GM23338 (cell line): ENCODE results near the gene C10orf90. TPM values are rescaled to one million over a fixed set of nuclear protein-coding genes. Genes with fewer than 3 reads are reported as not detected.

Experiments used
- ATAC-seq: fragments of 200-7000 bp; cut with Tn5 transposase; 3 replicates; pipeline ENCODE4 v1.9.1; 2020
- DNase-seq: peaks from one replicate; pipeline ENCODE4 v3.0.0-alpha.2; 2015; ENCODE audit warnings: low spot score
- H2AFZ ChIP-seq: fragments of 200-600 bp; sonication (generic); 2 replicates; pipeline ENCODE4 v1.8.0; 2016; ENCODE audit warnings: antibody characterized with exemption, mild to moderate bottlenecking, moderate library complexity
- H3F3A ChIP-seq: fragments of 200-600 bp; sonication (generic); replicated peaks from 2 replicates; pipeline ENCODE4 v1.8.0; 2017; ENCODE audit warnings: antibody characterized with exemption, mixed run types, low read depth
- H3K27ac ChIP-seq: fragments of 200-600 bp; sonication (generic); 2 replicates; pipeline ENCODE4 v1.6.1; 2016; ENCODE audit warnings: low read depth
- H3K27me3 ChIP-seq: fragments of 200-600 bp; sonication (generic); 2 replicates; pipeline ENCODE4 v1.8.0; 2016; ENCODE audit warnings: mild to moderate bottlenecking, mixed run types, moderate library complexity; ENCODE audit not compliant: insufficient read depth
- H3K36me3 ChIP-seq: fragments of 200-600 bp; sonication (generic); 2 replicates; pipeline ENCODE4 v1.8.0; 2016; ENCODE audit warnings: mild to moderate bottlenecking; ENCODE audit not compliant: insufficient read depth
- H3K4me1 ChIP-seq: fragments of 200-600 bp; sonication (generic); 2 replicates; pipeline ENCODE4 v1.8.0; 2016; ENCODE audit warnings: mild to moderate bottlenecking, moderate library complexity; ENCODE audit not compliant: insufficient read depth
- H3K4me2 ChIP-seq: fragments of 200-600 bp; sonication (generic); 2 replicates; pipeline ENCODE4 v1.7.1; 2017; ENCODE audit warnings: mixed run types
- H3K4me3 ChIP-seq: fragments of 200-600 bp; sonication (generic); 2 replicates; pipeline ENCODE4 v1.6.1; 2016; ENCODE audit warnings: mixed run types
- H3K79me2 ChIP-seq: fragments of 200-600 bp; sonication (generic); replicated peaks from 2 replicates; pipeline ENCODE4 v1.8.0; 2017; ENCODE audit warnings: mild to moderate bottlenecking; ENCODE audit not compliant: insufficient read depth
- H3K9me2 ChIP-seq: fragments of 200-600 bp; sonication (generic); 2 replicates; pipeline ENCODE4 v1.8.0; 2017; ENCODE audit not compliant: insufficient read depth
- H4K20me1 ChIP-seq: fragments of 200-600 bp; sonication (generic); replicated peaks from 2 replicates; pipeline ENCODE4 v1.8.0; 2017; ENCODE audit warnings: mild to moderate bottlenecking; ENCODE audit not compliant: insufficient read depth
- H3K27ac Mint-ChIP-seq: 2 replicates; pipeline ENCODE4 v1.8.0; 2020; ENCODE audit warnings: inconsistent platforms, mild to moderate bottlenecking, moderate library complexity, mixed read lengths
- H3K27me3 Mint-ChIP-seq: 3 replicates; pipeline ENCODE4 v1.8.0; 2022; ENCODE audit warnings: low read depth, mild to moderate bottlenecking, moderate library complexity, mixed read lengths, inconsistent platforms; ENCODE audit not compliant: insufficient read depth, poor library complexity
- H3K36me3 Mint-ChIP-seq: 3 replicates; pipeline ENCODE4 v1.8.0; 2021; ENCODE audit warnings: low read depth, mild to moderate bottlenecking, inconsistent platforms, moderate library complexity, mixed read lengths
- H3K4me1 Mint-ChIP-seq: 3 replicates; pipeline ENCODE4 v1.8.0; 2020; ENCODE audit warnings: mild to moderate bottlenecking, inconsistent platforms, mixed read lengths
- H3K4me3 Mint-ChIP-seq: 3 replicates; pipeline ENCODE4 v1.8.0; 2021; ENCODE audit warnings: moderate library complexity, mild to moderate bottlenecking, inconsistent platforms, mixed read lengths
- H3K9me3 Mint-ChIP-seq: 3 replicates; pipeline ENCODE4 v1.8.0; 2020; ENCODE audit warnings: moderate library complexity, mild to moderate bottlenecking, inconsistent platforms, mixed read lengths
- CREB1 ChIP-seq: fragments of 250-450 bp; sonication (Bioruptor Pico); IDR thresholded peaks from 2 replicates; pipeline ENCODE4 v1.5.0; 2020; ENCODE audit warnings: low read depth, mild to moderate bottlenecking, moderate library complexity
- CTCF ChIP-seq, 2 experiments: fragments of 200-600 bp in 1 of 2; sonication (generic) in 1 of 2; conservative IDR thresholded peaks; 2 replicates each; pipeline versions ENCODE4 v1.5.1 to v1.6.1; 2016 to 2017; ENCODE audit warnings: antibody characterized with exemption in 2 of 2, low read depth in 2 of 2, mild to moderate bottlenecking in 2 of 2, moderate library complexity in 1 of 2
- EZH2 ChIP-seq: fragments of 200-600 bp; sonication (generic); IDR thresholded peaks from one replicate; pipeline ENCODE4 v1.8.0; 2017; ENCODE audit warnings: antibody characterized with exemption, mild to moderate bottlenecking, low read depth; ENCODE audit not compliant: unreplicated experiment
- JUNB ChIP-seq: IDR thresholded peaks from one replicate; pipeline ENCODE4 v1.6.1; 2016; ENCODE audit warnings: antibody characterized with exemption; ENCODE audit not compliant: unreplicated experiment
- NANOG ChIP-seq: IDR thresholded peaks from 2 replicates; pipeline ENCODE4 v1.6.1; 2016; ENCODE audit warnings: antibody characterized with exemption, borderline replicate concordance
- STAT1 ChIP-seq: IDR thresholded peaks from one replicate; pipeline ENCODE4 v1.6.1; 2016; ENCODE audit warnings: antibody characterized with exemption; ENCODE audit not compliant: unreplicated experiment
- ZNF462 ChIP-seq: fragments of 250-450 bp; sonication (Bioruptor Pico); IDR thresholded peaks from 2 replicates; pipeline ENCODE4 v1.5.0; 2020; ENCODE audit warnings: mild to moderate bottlenecking, moderate library complexity
- polyA plus RNA-seq: library from polyadenylated mRNA; unstranded; fragments of >200 nt; fragmentation: Nextera tagmentation; extraction: Ambion mirVana; gene quantifications from 2 replicates; pipeline ENCODE4 v1.2.1, GENCODE V29; 2016
- total RNA-seq: library from RNA; depleted of rRNA; stranded (reverse); fragments of >200 nt; shearing (Covaris generic); gene quantifications from 2 replicates; pipeline ENCODE4 v1.2.3, GENCODE V29; 2014

Gene C10orf90
- total and polyA plus RNA-seq, 2 experiments from 2014 or later = 0.76 to 0.97 TPM

- TF ChIP-seq ZNF462 (CRISPR knock-in tag) (no peak), JUNB (no peak)
Measured at GRCh38 chr10:126538439-126539135, 131.9 kb downstream of the C10orf90 start (continued).

- no peaks in the 10 kb centered on the region for H3K36me3 ChIP-seq
- no peaks in the 10 kb centered on the region for H3K9me2 ChIP-seq
- no peak overlapping the region for H3K4me3 ChIP-seq
- no peak for ATAC-seq
- H3K27me3 ChIP-seq = no peaks in the 10 kb centered on the region
- H3K27ac Mint-ChIP-seq = no peak overlapping the region
- no peak overlapping the region for H2AFZ ChIP-seq
- H3K4me2 ChIP-seq = no peak overlapping the region
- no peaks in the 10 kb centered on the region for H3K9me3 Mint-ChIP-seq
- H3K36me3 Mint-ChIP-seq = no peaks in the 10 kb centered on the region
- H3K27ac ChIP-seq = no peak overlapping the region
- no peaks in the 10 kb centered on the region for H3F3A ChIP-seq
- H3K4me1 Mint-ChIP-seq = 0 out of 3 replicates have a peak, but pooled peaks cover 4% of the 10 kb centered on the region
- H3K79me2 ChIP-seq = no peaks in the 10 kb centered on the region
- no peaks in the 10 kb centered on the region for H3K4me1 ChIP-seq
- no peaks in the 10 kb centered on the region for H4K20me1 ChIP-seq
- no peak overlapping the region for H3K4me3 Mint-ChIP-seq
- DNase-seq = no peak
- H3K27me3 Mint-ChIP-seq = peaks cover 2% of the 10 kb centered on the region
- no peak for TF ChIP-seq STAT1
- TF ChIP-seq CTCF (conservative IDR thresholded peaks at IDR 0.05; ENCODE audit: low read depth in 2 of 2) = no peak
- no peak for TF ChIP-seq ZNF462 (CRISPR knock-in tag)
- no peak for TF ChIP-seq NANOG
- TF ChIP-seq CREB1 = no peak
- no peak for TF ChIP-seq EZH2
- TF ChIP-seq JUNB = no peak
Measured at GRCh38 chr10:126536656-126537055, 133.8 kb downstream of the C10orf90 start.
